ENCODE measurements around the gene GCLM.
"Not testable (repeated sequence)": the region's sequence is repeated elsewhere in the genome, so short reads cannot be mapped to it uniquely, and the experiment has no call there.

The GCLM gene, protein sequence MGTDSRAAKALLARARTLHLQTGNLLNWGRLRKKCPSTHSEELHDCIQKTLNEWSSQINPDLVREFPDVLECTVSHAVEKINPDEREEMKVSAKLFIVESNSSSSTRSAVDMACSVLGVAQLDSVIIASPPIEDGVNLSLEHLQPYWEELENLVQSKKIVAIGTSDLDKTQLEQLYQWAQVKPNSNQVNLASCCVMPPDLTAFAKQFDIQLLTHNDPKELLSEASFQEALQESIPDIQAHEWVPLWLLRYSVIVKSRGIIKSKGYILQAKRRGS

DNA sequence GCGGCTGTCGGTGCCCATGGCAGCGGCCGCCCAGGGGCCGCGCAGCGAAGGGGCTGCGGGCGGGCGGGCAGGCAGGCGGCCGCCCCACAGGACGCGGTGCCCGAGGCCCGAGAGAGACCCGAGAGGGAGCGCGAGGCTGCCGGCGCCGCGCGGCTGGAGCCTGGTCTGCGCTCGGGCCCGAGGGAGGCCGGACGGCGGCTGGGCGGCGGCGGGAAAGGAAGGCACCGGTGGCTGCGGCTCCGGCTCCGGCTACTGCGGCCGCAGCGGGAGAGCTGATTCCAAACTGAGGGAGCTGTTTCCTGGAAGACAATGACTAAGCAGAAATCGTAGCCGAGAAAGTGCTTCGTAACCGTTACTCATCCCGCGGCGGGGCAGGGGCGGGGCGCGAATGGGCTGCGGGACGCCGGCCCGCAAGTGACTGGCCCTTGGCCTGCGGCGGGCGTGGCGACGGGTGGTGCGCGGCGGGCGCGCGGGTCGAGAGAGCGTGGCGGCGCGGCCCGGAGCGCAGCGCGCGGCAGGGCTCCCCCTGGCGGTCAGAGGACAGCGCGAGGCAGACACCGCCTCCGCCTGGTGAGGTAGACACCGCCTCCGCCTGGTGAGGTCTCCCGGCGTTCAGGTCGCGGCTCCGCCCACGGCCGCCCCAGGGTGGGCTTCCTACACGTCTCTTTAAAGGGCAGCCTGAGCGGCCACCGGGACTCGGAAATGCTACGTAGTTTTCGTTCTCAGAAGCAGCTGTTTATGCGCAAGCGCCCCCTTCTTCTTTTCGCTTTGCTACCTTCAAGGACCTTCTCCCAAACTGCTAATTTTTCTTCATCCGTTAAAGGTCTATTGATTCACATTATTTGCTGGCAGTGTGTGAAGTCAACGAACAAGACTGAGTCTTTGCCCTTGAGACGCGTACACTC, at the start of gene GCLM:
GCLM (minus strand) TSS at position 285 of the 905 bp plus-strand sequence; CDS start at position 18, 267 bp downstream.
- peak; percentile 90 for DNase-seq (ENCODE audit: low read depth)

DNA sequence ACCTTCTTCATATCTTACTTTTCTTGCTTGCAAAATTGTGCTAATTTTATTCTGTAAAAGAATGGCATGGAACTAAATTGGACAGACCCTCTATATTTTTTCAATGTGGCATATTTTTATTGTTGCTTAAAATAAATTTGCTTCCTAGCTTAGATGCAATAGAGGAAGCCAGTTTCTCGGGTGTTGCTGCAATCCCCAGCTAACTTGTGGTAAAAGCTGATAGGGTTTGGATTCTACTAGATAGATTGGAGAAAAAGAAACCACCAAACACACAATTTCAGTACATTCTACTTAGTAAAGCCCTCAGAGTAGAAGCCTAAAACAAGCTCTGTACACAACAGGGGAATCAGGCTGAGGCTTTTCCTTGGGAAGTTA, 49.5 kb upstream of the GCLM start:
- no peak for DNase-seq (ENCODE audit: low read depth)

DNA sequence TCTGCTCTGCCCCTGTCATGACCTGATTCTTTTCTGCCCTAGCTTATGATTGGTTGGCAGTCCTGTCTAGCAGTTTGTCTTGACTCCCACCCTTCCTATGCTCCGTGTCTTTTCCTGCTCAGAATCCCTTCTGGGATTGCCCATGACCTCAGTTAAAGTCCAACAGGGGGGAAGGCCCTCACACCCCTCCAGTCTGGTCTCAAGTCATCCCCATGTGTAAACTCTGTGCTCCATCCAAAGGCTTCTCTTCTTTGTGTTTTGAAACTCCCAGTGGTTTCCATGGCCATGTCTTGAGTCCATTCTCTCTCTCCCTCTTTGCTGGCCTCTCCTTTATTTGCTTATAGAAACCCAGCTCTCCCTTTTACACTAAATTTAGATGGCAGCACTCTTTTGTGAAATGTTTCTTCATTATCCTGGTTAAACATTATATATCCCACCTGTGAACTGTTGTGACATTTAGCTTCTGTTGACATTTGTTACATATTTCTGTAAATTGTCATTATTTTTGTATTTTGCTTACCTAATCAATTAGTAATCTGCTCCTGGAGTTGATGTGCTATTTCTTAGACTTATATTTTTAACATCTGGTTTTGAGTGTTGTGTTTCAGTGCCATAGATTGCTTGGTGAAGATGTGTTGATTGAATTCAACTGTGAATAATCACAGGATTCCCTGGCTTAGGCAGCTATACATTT, 48.9 kb upstream of the GCLM start:
- DNase-seq (ENCODE audit: low read depth) = no peak

DNA sequence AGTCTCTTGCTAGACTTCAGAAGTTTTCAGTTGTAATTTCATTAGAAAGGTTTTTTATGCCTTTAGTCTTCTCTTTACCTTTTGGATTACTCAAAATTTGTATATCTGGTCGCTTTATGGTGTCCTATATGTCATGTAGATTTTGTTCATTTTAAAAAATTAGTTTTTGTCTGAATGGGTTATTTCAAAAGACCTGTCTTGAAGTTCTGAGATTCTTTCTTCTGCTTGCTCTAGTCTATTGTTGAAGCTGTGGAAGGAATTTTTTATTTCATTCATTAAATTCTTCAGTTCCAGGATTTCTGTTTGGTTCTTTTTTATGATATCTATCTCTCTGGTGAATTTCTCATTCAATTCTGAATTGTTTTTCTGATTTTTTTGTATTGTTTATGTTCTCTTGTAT, 46.5 kb upstream of the GCLM start:
- no peak for DNase-seq (ENCODE audit: low read depth)

DNA sequence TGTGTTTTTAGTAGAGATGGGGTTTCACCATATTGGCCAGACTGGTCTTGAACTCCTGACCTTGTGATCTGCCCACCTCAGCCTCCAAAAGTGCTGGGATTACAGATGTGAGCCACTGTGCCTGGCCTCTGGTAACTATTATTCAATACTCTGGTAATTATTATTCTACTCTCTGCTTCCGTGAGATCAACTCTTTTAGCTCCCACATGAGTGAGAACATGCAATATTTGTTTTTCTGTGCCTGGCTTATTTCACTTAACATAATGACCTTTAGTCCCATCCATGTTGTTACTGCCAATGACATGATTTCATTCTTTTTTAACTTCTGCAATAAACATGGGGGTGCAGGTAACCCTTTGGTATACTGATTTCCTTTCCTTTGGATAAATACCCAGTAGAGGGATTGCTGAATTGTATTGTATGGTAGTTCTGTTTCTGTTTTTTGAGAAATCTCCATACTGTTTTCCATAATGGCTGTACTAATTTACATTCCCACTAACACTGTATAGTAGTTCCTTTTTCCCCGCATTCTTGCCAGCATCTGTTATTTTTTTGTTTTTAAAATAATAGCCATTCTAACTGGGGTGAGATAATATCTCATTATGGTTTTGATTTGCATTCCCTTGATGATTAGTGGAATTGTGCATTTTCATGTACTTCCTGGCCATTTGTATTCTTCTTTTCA, 37.9 kb upstream of the GCLM start:
- not testable (repeated sequence) for DNase-seq (ENCODE audit: low read depth)

DNA sequence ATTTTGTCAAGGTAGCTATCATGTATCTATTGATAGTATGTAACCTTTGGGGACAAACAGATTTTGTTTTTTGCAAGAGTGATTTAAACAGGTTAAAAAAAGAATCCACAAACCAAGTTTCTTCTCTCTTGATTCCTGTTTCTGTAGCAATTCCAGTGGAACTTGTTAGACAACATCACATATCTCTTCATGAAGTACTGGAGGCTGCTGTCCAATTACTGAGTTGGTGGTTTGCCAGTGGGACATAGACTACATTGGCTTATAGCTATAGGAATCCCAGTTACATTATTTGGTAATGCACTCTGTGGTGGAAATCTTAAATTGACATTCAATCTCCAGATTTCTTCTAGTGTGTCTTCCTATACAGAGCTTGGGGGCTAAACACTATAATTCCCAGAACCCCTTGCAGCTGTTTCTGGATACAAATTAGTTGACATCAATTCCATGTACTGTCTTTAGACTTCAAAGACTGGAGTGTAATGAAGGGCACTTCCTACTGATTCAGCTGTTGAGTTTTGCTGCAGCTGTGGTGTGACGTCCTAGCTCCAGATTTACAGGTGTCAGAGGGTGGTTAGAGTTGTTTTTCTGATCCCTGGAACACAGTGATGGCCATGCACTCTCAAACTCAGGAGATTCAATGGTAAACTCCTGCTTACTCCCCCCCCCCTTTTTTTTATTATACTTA, 29.4 kb upstream of the GCLM start:
- DNase-seq (ENCODE audit: low read depth) = no peak

DNA sequence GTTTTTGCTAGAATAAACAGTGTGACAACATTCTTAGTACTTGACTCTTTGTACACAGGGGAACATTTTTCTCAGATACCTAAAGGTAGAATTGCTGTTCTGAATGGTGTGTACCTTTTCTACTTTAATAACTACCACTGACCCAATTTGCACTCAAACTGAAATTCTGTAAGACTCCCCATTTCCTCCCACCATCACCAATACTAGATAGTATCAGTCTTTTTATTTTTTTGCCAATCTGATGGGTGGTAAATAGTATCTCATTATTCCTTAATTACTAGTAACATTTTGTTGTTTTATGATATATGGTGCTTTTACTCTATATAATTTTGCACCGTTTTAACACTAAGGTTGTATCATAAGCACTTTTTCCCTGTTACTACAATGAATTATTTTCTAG, 28.8 kb upstream of the GCLM start:
- no peak for DNase-seq (ENCODE audit: low read depth)

DNA sequence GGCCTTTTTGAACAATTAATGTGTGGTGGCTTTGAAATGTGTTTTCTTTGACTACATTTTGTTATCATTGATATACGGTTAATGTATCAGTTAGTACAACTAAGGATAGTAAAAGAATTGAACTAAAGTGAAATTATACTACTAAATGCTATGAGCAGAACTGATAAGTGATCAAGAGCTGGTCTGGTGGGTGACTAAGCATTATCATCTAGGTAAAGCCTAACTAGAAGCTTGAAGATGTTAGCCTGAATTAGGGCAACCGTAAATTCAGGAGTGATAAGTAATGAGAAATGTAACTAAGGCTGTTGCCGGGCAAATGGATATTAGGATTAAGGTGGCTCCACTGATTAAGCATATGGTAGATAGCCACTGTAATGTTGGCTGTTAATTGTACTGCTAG, 16.0 kb upstream of the GCLM start:
- no peak for DNase-seq (ENCODE audit: low read depth)

DNA sequence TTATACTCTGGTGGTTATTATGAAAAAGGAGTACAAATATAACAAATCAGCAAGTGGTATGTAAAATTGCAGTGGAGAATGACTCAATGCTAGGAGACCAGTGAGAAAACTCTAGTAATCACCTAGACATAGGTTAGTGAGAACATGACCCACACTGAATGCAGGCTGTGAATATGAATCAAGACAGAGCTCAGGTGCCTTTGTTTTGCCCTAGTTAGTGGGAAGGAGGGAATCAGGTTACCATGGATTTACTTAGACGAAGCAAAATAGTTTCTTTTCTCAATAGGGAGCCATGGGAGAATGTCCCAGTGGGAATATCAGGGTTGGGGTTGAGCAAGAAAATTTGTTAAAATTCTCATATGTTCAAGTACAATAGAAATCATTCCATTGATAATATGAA, 10.6 kb upstream of the GCLM start:
- no peak for DNase-seq (ENCODE audit: low read depth)

DNA sequence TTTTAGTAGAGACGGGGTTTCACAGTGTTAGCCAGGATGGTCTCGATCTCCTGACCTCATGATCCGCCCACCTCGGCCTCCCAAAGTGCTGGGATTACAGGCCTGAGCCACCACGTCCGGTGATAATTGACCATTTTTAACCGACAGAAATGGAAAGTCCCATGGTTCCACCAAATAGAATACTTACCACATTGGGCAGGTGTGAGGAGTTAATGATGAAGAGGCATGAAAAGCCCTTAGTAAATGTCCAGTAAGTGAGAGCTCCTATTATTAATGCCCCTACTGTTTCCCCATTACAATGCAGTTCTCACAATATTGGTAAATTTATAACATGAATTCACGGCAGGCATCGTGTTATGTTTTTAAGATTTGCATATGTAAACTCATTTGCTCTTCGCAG, 8.1 kb upstream of the GCLM start:
- no peak for DNase-seq (ENCODE audit: low read depth)

DNA sequence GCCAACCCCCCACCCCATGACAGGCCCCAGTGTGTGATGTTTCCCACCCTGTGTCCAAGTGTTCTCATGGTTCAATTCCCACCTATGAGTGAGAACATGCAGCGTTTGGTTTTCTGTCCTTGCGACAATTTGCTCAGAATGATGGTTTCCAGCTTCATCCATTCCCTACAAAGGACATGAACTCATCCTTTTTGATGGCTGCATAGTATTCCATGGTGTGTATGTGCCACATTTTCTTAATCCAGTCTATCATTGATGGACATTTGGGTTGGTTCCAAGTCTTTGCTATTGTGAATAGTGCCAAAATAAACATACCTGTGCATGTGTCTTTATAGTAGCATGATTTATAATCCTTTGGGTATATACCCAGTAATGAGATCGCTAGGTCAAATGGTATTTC, 1.6 kb upstream of the GCLM start:
- not testable (repeated sequence) for DNase-seq (ENCODE audit: low read depth)

DNA sequence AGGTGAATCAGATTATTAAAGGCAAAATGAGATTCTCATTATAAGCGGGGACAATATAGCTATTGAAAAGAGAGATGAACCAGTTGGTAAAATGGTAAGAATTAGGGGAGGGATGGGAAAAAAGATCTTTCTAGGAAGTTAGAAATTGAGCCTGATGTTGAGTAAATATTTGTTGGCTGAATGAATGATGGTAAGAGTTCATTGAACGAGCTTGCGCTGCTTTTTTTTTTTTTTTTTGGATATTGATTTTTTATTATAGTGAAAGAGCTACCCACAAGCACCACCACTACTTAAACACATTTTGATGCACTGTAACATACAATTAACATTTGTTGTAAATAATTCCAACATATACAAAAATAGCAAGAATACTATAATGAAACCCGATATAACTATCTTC, 1.1 kb upstream of the GCLM start:
- DNase-seq (ENCODE audit: low read depth) = no peak

DNA sequence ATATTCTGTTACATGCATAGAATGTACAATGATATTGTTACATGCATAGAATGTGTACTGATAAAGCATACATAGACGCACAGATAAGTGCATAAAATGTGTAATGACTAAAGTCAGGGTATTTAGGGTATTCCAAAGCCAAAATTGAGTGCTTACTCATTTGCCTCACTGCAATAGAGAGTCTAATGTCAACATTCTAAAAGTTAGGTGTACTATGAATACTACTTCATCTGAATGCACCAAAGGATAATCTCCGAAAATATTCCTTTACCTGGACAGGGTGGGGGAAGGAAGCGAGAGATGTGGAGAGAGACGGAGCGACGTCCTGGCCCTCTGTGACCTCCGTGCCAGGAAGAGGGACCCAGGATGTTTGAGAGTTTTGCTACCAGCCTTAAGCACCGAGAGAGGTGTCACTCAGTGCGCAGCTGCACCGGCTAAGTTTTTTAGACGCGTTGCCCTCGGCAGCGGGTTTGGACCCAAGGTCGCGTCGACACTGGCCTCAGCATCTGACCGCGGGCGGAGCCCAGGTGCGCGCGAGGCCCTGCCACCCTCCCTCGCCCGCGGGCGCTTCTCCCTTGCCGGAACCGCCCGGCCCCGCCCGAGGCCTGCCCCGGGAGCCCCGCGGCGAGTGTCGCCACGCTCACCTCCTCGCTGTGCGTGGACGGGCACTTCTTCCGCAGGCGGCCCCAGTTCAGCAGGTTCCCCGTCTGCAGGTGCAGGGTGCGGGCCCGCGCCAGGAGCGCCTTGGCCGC, 660 bp downstream of the GCLM start:
- DNase-seq (ENCODE audit: low read depth) = peak; percentile 19

DNA sequence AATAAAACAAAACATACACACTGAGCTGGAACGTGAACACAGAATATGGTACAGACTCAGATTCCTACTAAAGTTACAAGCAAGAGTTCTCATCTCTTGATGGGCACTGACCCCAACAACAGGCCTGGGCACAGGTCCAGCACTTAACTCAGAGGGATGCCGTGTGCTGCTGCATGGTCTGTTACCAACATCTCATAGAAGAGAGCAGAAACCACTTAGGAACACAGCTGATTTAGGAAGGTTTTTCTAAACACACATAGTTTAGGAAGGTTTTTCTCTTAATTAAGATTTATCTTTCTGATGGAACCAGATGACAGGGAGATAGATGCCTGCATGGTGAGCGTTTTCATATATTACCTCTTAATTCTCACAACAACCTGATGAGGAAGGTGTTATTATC, 1.5 kb downstream of the GCLM start:
- DNase-seq (ENCODE audit: low read depth) = no peak

DNA sequence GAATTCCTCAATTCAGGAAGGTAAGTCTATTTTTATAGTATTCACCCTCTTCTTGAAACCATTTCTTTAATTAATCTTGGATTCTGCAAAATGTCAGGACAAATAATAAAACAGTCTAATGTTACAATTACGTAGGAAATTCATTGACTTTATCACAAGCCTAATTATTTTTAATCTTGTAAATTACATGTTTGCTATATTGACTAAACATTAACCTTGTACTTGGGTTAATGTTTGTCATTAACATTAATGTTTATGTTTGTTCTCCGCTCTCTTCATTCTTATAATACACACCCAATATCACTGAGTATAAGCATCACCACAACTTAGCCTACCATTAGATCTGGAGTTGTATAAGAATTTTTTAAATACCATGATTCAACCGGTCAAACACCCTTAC, 2.8 kb downstream of the GCLM start:
- no peak for DNase-seq (ENCODE audit: low read depth)

DNA sequence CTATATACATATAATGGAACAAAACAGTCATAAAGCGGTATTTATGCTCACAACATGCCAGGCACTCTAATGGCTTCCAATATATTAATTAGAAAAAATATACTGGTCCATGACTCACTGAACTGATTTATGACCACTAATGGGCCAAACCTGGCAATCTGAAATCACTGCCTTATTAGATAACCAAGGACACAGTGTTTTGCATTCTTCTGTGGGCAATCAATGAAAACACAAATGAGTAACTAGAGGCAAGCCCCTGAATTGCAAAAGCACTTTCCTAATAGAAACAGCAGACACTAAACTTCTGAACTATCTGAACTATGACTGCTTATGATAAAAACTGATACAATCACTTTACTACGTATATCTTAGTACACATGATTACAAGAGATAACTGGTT, 3.5 kb downstream of the GCLM start:
- no peak for DNase-seq (ENCODE audit: low read depth)

DNA sequence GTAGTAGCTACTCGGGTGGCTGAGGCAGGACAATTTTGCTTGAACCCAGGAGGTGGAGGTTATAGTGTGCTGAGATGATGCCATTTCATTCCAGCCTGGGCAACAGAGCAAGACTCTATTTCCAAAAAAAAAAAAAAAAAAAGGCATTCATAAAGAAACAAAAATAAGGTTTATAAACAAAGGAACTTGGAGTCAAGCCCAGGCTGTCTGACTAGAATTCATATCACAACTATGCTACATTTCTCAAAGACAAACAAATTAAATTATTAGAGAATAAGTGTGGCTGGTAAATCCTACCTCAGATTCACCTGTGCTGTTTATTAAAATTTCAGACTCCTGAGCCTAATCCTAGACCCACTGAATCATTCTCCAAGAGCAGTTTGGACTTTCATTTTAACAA, 4.2 kb downstream of the GCLM start:
- DNase-seq (ENCODE audit: low read depth) = no peak

DNA sequence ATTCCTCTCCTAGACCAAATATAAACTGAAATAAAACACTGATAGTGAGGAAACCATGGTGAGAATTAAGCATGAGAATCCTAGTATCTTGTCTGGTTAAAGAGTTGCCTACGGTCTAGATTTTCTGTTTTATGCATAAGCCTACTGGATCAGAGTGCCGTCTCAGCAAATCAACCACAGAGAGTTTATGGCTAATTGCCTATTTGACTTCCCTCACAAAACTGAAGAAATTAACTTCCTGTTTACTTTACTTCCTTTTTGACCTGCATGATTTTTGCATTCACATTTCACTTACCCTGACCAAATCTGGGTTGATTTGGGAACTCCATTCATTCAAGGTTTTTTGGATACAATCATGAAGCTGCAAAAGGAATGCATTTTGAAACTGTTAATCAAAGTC, 5.0 kb downstream of the GCLM start:
- DNase-seq (ENCODE audit: low read depth) = no peak

DNA sequence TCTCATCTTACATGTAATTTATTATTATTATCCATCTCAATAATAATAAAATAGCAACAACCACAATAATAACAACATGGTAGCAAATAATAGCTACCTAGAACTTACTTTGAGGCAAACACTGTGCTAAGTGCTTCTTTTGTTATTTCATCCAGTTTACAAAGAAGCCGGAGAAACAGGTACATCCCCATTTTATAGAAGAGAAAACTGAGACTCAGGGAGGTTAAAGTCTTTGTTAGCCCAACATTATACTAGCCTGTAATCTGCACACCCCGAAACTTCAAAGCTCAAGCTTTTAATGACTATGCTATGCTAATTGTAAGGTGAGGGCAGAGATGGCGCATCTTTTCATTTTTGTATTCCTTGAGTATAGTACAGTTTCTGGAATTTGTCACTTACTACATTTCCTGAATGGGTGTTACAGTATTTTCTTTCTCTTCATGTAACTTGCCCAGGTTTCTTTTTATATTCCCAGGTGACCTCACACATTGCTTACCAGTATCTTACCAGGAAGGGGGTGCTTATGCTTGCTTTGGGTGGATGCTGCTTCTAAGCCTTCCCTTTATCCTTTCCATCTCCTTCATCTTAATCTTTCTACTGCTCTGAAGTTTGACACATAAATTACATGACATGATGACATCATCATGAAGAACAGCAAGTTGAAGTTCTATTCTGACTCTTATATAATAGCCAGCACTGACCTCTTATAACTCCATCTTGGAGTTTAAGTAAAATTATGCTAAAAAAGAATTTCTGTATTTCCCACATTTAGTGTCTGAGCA, 8.3 kb downstream of the GCLM start:
- DNase-seq (ENCODE audit: low read depth) = no peak

DNA sequence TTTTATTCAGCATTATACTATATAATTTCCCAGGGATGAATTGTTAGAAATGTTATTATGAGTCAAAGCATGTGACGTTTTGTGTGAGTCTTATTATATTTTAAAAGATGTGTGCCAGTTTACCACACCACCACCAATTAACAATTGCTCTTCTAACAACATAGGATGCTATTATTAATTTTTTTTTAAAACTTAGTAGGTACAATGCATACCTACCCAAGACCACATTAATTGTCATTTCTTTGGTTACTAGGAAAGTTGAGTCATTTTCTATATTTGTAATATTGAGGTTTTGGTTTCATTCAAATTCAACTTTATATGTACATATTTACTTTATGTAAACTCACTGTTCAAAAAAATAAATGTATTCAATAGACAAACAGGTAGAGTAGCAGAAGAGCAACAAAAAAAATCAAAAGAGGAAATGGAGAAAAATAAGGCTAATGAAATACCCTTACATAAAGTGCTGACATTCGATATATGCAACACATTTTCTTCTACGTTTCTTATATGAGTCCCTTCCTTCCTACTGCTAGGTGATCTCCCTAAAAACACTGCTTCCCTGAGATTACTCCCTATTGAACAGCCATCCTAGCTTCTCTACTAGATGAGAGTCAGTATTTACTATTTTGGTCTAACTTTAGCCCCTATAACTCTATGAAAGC, 9.6 kb downstream of the GCLM start:
- DNase-seq (ENCODE audit: low read depth) = no peak
